T-helper 17 cell (primary cell): ENCODE data around the gene LRRTM2. TPM values are rescaled to one million over a fixed set of nuclear protein-coding genes. Genes with fewer than 3 reads are reported as not detected.

ENCODE experiments used
- ATAC-seq: fragments of 150-1000 bp; cut with Tn5 transposase; 2 replicates; pipeline ENCODE4 v1.10.0; 2021; ENCODE audit warnings: mild to moderate bottlenecking, moderate library complexity
- DNase-seq, 3 donors: peaks; one replicate each; pipeline versions ENCODE4 v3.0.0 to v3.0.0-alpha.2; 2020 to 2021
- H3K9me3 ChIP-seq: one replicate; pipeline ENCODE4 v1.7.0; 2013; ENCODE audit warnings: low read length, mild to moderate bottlenecking; ENCODE audit not compliant: control insufficient read depth, poor library complexity, severe bottlenecking
- H3K27ac Mint-ChIP-seq: one replicate; pipeline ENCODE4 v1.8.0; 2022; ENCODE audit warnings: mild to moderate bottlenecking, moderate library complexity, mixed read lengths
- H3K27me3 Mint-ChIP-seq: one replicate; pipeline ENCODE4 v1.8.0; 2022; ENCODE audit warnings: mixed read lengths
- H3K36me3 Mint-ChIP-seq: one replicate; pipeline ENCODE4 v1.8.0; 2022; ENCODE audit warnings: low read depth, mixed read lengths
- H3K4me1 Mint-ChIP-seq: one replicate; pipeline ENCODE4 v1.8.0; 2022; ENCODE audit warnings: mild to moderate bottlenecking, mixed read lengths
- H3K4me3 Mint-ChIP-seq: one replicate; pipeline ENCODE4 v1.8.0; 2022; ENCODE audit warnings: mild to moderate bottlenecking, moderate library complexity, mixed read lengths
- total RNA-seq, 4 donors: library from RNA in 2 of 4; stranded (reverse) in 2 of 4; gene quantifications; one replicate each; pipeline ENCODE4 v1.2.3 and lab custom pipeline; 2022 to 2026

Gene LRRTM2
- total RNA-seq, 2 donors from 2014 or later = 0.10 to 0.13 TPM

DNA sequence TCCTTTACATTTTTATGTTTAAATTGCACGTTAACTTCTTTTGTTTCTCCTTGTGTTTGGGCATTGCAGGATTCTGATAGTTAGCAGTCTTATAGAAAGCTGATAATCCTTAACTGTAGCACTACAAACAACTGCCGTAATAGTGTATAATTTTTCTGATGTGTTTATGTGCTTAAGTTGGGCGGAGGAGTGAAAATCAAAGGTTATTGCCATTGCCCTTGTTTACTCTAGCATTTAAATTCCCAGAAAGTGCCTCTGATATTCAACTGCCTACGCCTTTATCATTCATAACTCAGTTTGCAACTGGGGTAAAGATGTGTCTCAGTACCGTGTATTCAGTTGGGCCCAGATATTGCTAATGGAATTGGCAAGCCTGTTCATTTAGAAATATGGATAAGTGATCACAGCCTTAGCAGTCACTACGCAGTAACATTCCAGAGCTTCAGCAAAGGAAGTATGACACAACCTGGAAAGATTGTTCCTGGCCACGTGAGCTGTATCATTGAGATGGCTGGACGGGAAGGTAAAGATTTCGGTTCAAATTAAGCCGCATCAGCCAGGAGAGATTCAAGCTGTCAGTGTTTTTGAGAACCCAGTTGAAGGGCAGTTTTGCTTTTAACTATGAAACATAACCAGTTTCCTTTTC lies 28.1 kb upstream of the LRRTM2 start:
- no peak overlapping the region for H3K4me3 Mint-ChIP-seq
- peaks cover 7% of the 10 kb centered on the region for H3K4me1 Mint-ChIP-seq
- H3K27me3 Mint-ChIP-seq = no peaks in the 10 kb centered on the region
- peaks cover 7% of the 10 kb centered on the region for H3K36me3 Mint-ChIP-seq
- no peak overlapping the region for H3K27ac Mint-ChIP-seq
- no peak for ATAC-seq
- DNase-seq = no peak
- no peaks in the 10 kb centered on the region for H3K9me3 ChIP-seq

DNA sequence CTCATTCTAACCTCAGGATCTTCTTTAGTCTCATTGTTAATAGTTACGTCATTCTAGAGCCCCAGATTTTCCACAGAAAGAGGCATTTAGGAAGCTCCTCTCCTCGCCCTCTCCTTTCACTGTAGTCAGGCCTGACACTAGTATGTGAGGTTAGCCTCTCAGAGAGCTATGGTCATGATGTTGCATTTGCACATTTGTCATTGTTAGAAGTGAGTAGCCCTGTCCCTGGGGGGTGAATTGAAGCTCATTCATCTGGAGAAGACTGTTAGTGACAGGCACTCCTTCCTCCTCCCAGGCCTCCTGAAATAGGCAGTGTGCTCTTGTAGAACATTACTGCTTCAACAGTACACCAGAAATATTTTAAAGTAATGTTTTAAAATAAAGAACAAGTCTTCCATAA lies 26.6 kb upstream of the LRRTM2 start:
- H3K27ac Mint-ChIP-seq = no peak overlapping the region

DNA sequence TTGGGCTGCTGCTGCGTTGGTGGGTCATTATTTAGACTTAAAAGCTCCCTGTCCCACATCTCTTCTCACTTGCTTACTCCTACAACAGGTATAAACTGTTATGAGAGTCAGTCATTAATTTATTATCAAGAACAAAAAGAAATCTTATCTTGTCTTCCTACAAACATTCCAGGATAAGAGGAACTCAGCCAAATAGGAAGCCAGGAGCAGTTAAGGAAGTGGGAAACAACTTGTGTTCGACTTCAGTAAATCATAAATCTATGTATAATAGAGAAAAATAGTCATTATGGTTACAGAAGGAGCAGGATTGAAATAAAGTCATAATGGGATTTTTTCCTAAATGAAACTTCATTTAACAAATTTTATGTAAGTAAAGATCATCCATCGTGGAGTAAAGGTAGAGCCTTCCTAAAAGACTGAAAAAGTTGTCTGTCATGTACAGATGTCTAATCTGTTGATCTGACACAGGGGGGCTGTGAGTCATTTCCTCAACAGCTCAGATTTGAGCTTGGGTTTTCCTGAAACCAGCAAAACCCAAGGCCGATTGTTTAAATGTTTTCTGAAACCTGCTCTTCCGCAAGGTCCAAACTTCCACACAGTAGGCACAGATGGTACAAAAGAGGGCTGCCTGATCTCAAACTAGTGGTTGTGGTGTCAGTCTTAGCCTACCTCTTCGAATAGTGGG lies 25.3 kb upstream of the LRRTM2 start:
- Mint-ChIP-seq H3K4me1 (peaks cover 7% of the 10 kb centered on the region), H3K36me3 (peaks cover 4% of the 10 kb centered on the region), H3K27me3 (no peaks in the 10 kb centered on the region), H3K4me3 (no peak overlapping the region), H3K27ac (no peak overlapping the region)
- DNase-seq (no peak), ATAC-seq (no peak)
- no peaks in the 10 kb centered on the region for H3K9me3 ChIP-seq

More for the DNA sequence above, 26.6 kb upstream of the LRRTM2 start:
- DNase-seq (no peak), ATAC-seq (no peak)
- Mint-ChIP-seq H3K36me3 (peaks cover 4% of the 10 kb centered on the region), H3K4me3 (no peak overlapping the region), H3K27me3 (no peaks in the 10 kb centered on the region), H3K4me1 (peaks cover 7% of the 10 kb centered on the region)
- no peaks in the 10 kb centered on the region for H3K9me3 ChIP-seq

DNA sequence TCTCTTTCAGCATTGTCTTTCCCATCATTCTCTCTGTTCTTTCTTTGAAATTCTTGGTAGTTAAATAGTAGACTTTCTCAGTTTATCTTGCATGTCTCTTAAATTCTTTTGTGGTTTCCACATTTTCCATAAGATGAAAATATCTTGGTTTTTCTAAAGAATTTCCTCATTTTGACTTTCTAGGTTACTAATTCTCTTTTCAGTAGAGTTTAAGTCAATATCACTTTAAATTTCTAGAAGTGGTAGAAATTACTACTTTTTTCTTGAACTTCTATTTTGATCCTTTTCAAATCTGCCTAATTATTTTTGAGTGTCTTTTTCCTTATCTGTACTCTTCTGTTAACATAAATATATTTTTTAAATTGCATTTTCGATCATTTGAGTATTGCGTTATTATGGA lies 23.6 kb upstream of the LRRTM2 start:
- ATAC-seq = no peak
- Mint-ChIP-seq H3K27ac (no peak overlapping the region), H3K36me3 (peaks cover 4% of the 10 kb centered on the region), H3K4me1 (peaks cover 7% of the 10 kb centered on the region), H3K27me3 (no peaks in the 10 kb centered on the region), H3K4me3 (no peak overlapping the region)
- no peaks in the 10 kb centered on the region for H3K9me3 ChIP-seq
- DNase-seq = no peak

DNA sequence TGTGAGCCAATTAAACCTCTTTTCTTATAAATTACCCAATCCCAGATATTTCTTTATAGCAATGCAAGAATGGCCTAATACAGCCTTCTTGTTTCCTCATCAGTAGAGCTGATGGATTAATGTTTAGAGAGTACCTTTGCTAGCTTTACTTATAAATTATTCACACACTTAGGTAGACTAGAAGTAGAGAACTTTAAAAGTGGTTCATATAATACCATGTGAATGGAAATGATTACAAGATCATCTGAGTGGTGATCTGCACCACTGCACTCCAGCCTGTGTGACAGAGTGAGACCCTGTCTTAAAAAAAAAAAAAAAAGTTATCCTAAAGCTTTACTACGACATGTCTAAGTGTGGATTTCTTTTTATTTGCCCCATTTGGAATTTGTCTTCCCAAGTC lies 23.2 kb upstream of the LRRTM2 start:
- H3K9me3 ChIP-seq = no peaks in the 10 kb centered on the region
- DNase-seq = no peak
- no peak for ATAC-seq
- Mint-ChIP-seq H3K27me3 (no peaks in the 10 kb centered on the region), H3K4me1 (peaks cover 7% of the 10 kb centered on the region), H3K27ac (no peak overlapping the region), H3K4me3 (no peak overlapping the region), H3K36me3 (peaks cover 4% of the 10 kb centered on the region)

DNA sequence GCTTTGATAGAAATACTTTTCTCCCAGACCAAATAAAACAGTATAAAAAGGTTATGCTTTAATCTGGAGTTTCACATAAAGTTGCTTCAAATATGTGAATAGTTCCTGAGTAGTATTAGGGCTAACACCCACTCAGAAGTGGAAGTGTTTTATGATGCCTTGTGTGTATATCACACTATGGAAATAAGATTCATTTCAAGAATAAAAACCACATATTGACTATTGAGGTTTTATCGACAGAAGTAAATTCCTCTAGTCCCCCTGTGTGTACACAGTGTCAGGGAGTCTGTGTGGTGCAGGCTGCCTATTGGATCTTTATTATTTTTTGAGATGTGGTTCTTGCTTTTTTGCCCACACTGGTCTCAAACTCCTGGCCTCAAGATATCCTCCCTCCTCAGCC lies 20.8 kb upstream of the LRRTM2 start:
- H3K27ac Mint-ChIP-seq = no peak overlapping the region
- peaks cover 3% of the 10 kb centered on the region for H3K4me1 Mint-ChIP-seq
- ATAC-seq = no peak
- H3K27me3 Mint-ChIP-seq = no peaks in the 10 kb centered on the region
- H3K36me3 Mint-ChIP-seq = peaks cover 4% of the 10 kb centered on the region
- DNase-seq = no peak
- no peak overlapping the region for H3K4me3 Mint-ChIP-seq
- H3K9me3 ChIP-seq = no peaks in the 10 kb centered on the region

DNA sequence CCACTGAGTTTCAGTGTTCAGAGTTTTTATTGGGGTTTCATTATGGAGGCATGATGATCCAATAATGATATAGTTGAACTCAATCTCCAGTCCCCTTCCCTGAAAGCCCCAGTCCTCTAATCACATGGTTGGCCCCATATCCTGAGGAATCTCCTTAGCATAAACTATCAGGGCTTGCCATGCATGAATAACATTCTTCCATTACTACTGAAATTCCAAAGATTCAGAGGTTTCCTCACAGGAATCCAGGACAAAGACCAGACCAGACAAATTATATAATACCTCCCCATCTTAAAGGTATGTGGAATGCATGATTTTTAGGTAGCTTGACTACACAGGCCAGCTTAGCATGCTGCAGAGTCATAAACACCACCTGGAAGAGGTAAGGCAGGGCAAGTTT lies 15.5 kb upstream of the LRRTM2 start:
- Mint-ChIP-seq H3K4me1 (no peaks in the 10 kb centered on the region), H3K27ac (no peak overlapping the region), H3K4me3 (no peak overlapping the region), H3K36me3 (peaks cover 3% of the 10 kb centered on the region), H3K27me3 (no peaks in the 10 kb centered on the region)
- ATAC-seq (no peak), DNase-seq (no peak)
- no peaks in the 10 kb centered on the region for H3K9me3 ChIP-seq

DNA sequence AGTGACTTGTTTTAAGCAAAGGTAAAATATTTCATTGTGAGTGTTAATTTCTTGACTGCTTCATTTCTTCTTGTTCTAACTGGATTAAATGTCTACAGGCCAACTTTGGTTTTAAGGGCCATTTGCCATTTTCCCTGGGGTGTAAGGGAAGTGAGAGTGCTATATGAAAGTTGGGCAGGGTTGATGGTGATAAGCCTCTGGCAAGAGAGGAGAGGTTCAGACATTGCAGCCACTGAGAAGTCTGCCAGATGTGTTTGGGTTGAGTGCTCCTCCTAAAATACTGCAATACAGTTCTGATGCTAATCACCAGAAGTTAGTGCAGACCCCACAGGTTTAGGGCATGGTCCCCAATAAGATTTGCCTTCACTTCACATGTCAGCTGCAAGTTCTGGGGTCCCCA lies 14.9 kb upstream of the LRRTM2 start:
- no peaks in the 10 kb centered on the region for H3K4me1 Mint-ChIP-seq
- ATAC-seq = no peak
- H3K36me3 Mint-ChIP-seq = peaks cover 3% of the 10 kb centered on the region
- H3K9me3 ChIP-seq = no peaks in the 10 kb centered on the region
- no peak overlapping the region for H3K4me3 Mint-ChIP-seq
- no peak overlapping the region for H3K27ac Mint-ChIP-seq
- H3K27me3 Mint-ChIP-seq = no peaks in the 10 kb centered on the region
- no peak for DNase-seq

DNA sequence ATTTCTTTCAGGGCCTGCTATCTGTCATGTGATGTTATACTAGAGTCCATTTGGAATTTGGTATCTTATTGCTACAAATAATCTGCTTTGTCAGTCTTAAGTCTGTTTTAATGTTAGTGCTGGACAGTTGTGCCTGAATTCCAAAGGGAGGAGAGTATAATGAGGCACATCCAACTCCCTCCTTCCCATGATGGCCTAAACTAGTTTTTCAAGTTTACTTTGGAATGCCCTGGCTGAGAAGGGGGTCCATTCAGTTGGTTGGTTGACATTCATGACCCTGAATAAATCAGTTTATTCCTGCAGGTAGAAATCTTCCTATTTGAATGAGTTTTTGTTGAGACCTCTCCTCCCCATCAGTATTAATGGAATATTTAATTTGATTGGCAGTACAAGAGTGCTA lies 9.4 kb upstream of the LRRTM2 start:
- H3K27me3 Mint-ChIP-seq = no peaks in the 10 kb centered on the region
- H3K27ac Mint-ChIP-seq = no peak overlapping the region
- no peak overlapping the region for H3K4me3 Mint-ChIP-seq
- H3K9me3 ChIP-seq = no peaks in the 10 kb centered on the region
- peaks cover 2% of the 10 kb centered on the region for H3K36me3 Mint-ChIP-seq
- H3K4me1 Mint-ChIP-seq = no peaks in the 10 kb centered on the region
- DNase-seq = no peak
- no peak for ATAC-seq

DNA sequence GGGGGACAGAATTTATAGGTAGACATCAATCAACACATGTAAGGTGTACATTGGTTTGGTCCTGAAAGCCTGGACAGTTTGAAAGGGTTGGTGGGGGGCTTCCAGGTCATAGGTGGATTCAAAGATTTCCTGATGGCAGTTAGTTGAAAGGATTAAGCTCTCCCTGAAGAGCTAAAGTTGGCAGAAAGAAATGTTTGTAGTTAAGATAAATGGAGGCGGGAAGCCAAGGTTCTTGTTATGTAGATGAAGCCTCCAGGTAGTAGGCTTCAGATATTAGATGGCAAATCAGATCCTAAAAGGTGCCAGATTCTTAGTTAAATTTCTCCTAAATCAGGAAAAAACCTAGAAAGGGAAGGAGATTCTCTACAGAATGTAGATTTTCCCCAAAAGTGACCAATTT lies 9.0 kb upstream of the LRRTM2 start:
- H3K27me3 Mint-ChIP-seq = no peaks in the 10 kb centered on the region
- H3K4me3 Mint-ChIP-seq = no peak overlapping the region
- H3K4me1 Mint-ChIP-seq = no peaks in the 10 kb centered on the region
- H3K36me3 Mint-ChIP-seq = peaks cover 2% of the 10 kb centered on the region
- no peaks in the 10 kb centered on the region for H3K9me3 ChIP-seq
- no peak for ATAC-seq
- H3K27ac Mint-ChIP-seq = no peak overlapping the region
- DNase-seq = no peak

DNA sequence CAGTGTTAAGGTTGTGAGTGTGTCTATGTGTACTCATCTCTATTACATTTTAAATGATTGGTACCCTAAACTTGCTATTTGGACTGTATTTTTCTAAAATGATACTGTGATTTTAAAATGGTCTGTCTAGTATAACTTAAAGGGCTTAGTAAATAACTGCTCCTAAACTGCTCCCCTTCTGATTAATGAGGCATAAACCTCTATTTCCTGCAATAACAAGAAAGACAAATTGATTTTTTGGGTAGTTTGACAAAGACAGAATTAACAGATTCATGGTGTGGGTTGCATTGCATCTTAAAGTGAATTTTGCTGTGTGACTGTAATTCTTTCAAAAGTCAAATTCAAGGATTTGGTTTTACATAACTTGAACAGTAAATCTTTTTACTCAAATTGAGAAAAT lies 8.1 kb upstream of the LRRTM2 start:
- Mint-ChIP-seq H3K4me1 (no peaks in the 10 kb centered on the region), H3K4me3 (no peak overlapping the region), H3K27ac (no peak overlapping the region), H3K27me3 (no peaks in the 10 kb centered on the region), H3K36me3 (peaks cover 2% of the 10 kb centered on the region)
- ATAC-seq (no peak), DNase-seq (no peak)
- H3K9me3 ChIP-seq = no peaks in the 10 kb centered on the region

DNA sequence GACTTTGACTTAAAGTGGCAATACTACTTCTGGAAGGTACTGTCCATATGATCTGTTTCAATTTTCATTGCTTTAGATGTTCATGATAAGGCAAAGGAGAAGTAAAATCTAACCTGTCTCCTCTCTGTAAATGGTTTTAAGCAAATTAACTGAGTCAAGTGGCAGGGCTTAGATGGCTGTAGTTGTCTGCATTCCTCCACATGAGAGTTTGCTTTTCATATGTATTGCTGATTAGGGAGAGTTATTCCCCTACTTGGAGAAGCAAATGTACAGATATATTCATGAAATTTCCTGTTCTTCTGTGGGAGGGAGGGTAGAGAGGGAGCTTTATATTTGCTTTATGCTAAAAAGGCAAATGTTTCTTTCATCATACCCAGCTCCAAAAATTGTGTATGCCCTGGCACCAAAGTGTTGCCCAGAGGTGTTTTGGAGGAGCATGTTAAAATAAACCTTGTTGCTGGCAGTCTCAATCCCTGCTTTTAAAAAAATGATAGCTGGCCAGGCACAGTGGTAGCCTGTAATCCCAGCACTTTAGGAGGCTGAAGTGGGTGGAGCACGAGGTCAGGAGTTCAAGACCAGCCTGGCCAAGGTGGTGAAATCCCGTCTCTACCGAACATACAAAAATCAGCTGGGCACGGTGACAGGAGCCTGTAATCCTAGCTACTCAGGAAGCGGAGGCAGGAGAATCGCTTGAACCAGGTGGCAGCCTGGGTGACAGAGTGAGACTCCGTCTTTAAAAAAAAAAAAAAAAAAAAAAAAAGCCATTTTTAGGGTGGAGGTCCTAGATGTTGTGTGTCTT lies 3.5 kb upstream of the LRRTM2 start:
- H3K4me3 Mint-ChIP-seq = no peak overlapping the region
- DNase-seq (no peak), ATAC-seq (no peak)
- no peaks in the 10 kb centered on the region for H3K4me1 Mint-ChIP-seq
- peaks cover 17% of the 10 kb centered on the region for H3K27me3 Mint-ChIP-seq
- H3K9me3 ChIP-seq = no peaks in the 10 kb centered on the region
- H3K27ac Mint-ChIP-seq = no peak overlapping the region
- H3K36me3 Mint-ChIP-seq = no peaks in the 10 kb centered on the region

DNA sequence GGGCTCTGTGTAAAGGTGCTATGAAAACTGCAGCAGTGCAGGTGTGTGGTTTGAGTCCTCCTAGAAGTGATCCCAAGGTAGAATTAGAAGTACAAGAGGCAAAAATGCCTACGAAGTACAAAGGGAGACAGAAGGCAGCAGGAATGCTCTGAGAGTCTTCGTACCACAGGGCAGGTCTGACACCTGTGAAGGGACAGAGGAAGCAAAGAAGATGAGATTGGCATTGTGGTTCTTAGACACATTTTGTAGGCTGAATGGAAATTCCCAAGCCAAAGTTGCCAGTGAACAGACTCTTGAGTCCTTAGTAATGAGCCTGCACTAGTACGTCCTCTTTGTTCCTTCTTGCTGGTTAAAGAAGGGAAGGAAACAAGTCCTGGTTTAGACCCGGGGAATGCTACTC lies 1.7 kb upstream of the LRRTM2 start:
- no peak for ATAC-seq
- Mint-ChIP-seq H3K27ac (no peak overlapping the region), H3K36me3 (no peaks in the 10 kb centered on the region), H3K4me1 (peaks cover under 1% of the 10 kb centered on the region), H3K27me3 (peaks cover 25% of the 10 kb centered on the region), H3K4me3 (no peak overlapping the region)
- no peaks in the 10 kb centered on the region for H3K9me3 ChIP-seq
- DNase-seq = no peak
